ENCODE measurements around the gene AGBL1.

Gene AGBL1

GRCh38 chr15:86322629-86323028 is 243.0 kb downstream of the AGBL1 start:
- DNase-seq (ENCODE audit: low spot score) = no peak

- DNase-seq (ENCODE audit: low spot score) = no peak
These were observed 247.7 kb downstream of the AGBL1 start for GRCh38 chr15:86327230-86327865.

- no peak for DNase-seq (ENCODE audit: low spot score)
These were observed 249.0 kb downstream of the AGBL1 start for GRCh38 chr15:86328658-86329057.

- DNase-seq (ENCODE audit: low spot score) = no peak
These were observed 249.8 kb downstream of the AGBL1 start for GRCh38 chr15:86329311-86330013.

GRCh38 chr15:86333819-86334218 is 254.1 kb downstream of the AGBL1 start:
- DNase-seq (ENCODE audit: low spot score) = no peak

- DNase-seq (ENCODE audit: low spot score) = no peak
These were observed 256.5 kb downstream of the AGBL1 start for GRCh38 chr15:86336051-86336788.

GRCh38 chr15:86337071-86337470 is 257.4 kb downstream of the AGBL1 start:
- no peak for DNase-seq (ENCODE audit: low spot score)

GRCh38 chr15:86347245-86347644 is 267.6 kb downstream of the AGBL1 start:
- DNase-seq (ENCODE audit: low spot score) = no peak

- DNase-seq (ENCODE audit: low spot score) = no peak
These were observed 269.9 kb downstream of the AGBL1 start for GRCh38 chr15:86349565-86349964.

GRCh38 chr15:86353213-86353612 is 273.5 kb downstream of the AGBL1 start:
- no peak for DNase-seq (ENCODE audit: low spot score)

- no peak for DNase-seq (ENCODE audit: low spot score)
These were observed 275.7 kb downstream of the AGBL1 start for GRCh38 chr15:86355361-86355760.

- DNase-seq (ENCODE audit: low spot score) = no peak
These were observed 276.1 kb downstream of the AGBL1 start for GRCh38 chr15:86355801-86356200.

- no peak for DNase-seq (ENCODE audit: low spot score)
These were observed 282.9 kb downstream of the AGBL1 start for GRCh38 chr15:86362555-86362954.

- no peak for DNase-seq (ENCODE audit: low spot score)
These were observed 293.5 kb downstream of the AGBL1 start for GRCh38 chr15:86373147-86373546.

GRCh38 chr15:86375733-86376280 is 296.1 kb downstream of the AGBL1 start:
- no peak for DNase-seq (ENCODE audit: low spot score)

- no peak for DNase-seq (ENCODE audit: low spot score)
These were observed 298.2 kb downstream of the AGBL1 start for GRCh38 chr15:86377914-86378313.

- DNase-seq (ENCODE audit: low spot score) = no peak
These were observed 302.7 kb downstream of the AGBL1 start for GRCh38 chr15:86382341-86382740.

- DNase-seq (ENCODE audit: low spot score) = no peak
These were observed 303.9 kb downstream of the AGBL1 start for GRCh38 chr15:86383611-86384010.

- DNase-seq (ENCODE audit: low spot score) = no peak
These were observed 304.5 kb downstream of the AGBL1 start for GRCh38 chr15:86384186-86384585.

GRCh38 chr15:86392296-86392695 is 312.6 kb downstream of the AGBL1 start:
- DNase-seq (ENCODE audit: low spot score) = no peak

- no peak for DNase-seq (ENCODE audit: low spot score)
These were observed 313.2 kb downstream of the AGBL1 start for GRCh38 chr15:86392874-86393273.

GRCh38 chr15:86394866-86395265 is 315.2 kb downstream of the AGBL1 start:
- no peak for DNase-seq (ENCODE audit: low spot score)

Data from AG20443 (cell line).